Islet precursor cell (in vitro differentiated cells): ENCODE measurements around the gene PTPN7.
A peak's percentile ranks its signal among the peaks of the same experiment; 100 is the strongest.
"Not testable (repeated sequence)": the region's sequence is repeated elsewhere in the genome, so short reads cannot be mapped to it uniquely, and the experiment has no call there.

ENCODE experiments used
- DNase-seq: peaks from one replicate; pipeline ENCODE4 v3.0.0-alpha.2; 2018

Gene PTPN7

DNA sequence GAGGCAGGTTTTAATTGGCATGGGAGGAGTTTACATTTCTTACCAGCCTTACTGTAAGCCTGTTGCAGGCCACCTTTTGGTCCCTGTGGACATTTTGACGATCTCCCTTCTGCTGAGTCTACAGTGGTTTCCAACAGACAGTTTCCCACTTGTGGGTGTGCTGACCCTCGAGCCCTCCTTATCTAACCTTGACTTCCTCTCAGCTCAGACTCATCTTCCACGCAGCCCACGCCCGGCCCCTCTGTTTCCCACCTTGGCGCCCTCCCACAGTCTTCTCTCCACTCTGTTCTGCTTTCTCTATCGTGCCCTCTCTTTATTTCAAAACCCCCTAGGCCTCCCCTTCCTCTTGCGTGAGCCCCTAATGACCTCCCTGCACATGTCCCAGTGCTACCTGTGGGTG, 9.8 kb downstream of the PTPN7 start:
- no peak for DNase-seq

DNA sequence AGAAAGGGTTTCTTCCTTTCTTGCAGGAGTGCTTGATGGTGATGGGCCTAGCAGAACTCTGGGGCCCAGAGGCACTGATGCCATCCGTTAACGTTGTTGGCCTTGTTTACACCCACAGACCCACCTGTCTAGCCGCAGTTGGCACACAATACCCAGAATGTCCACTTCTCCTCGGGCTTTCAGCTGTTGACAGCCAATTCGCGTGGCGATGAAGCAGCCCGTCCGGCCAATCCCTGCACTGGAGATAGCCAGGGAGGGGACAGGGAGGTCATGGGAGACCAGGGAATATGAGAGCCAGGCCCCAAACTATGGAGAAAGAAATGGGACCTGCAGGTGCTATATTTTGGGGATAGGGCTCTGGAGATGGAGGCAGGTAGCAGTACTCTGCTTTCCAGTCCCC, 10.2 kb downstream of the PTPN7 start:
- DNase-seq, result no peak

DNA sequence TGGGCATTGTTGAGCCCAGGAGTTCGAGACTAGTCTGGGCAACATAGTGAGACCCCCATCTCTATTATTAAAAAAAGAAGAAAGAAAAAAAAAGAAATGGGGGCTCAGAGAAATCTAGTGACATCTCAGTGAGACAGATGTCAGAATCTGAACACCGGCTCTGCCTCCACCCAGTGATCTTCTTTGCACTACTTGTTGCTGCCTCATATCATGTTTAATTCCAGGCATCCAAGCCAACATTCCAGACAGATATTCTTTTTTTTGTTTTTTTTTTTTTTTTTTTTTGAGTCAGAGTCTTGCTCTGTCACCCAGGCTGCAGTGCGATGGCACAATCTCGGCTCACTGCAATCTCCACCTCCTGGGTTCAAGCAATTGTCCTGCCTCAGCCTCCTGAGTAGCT, 10.8 kb downstream of the PTPN7 start:
- no peak for DNase-seq

DNA sequence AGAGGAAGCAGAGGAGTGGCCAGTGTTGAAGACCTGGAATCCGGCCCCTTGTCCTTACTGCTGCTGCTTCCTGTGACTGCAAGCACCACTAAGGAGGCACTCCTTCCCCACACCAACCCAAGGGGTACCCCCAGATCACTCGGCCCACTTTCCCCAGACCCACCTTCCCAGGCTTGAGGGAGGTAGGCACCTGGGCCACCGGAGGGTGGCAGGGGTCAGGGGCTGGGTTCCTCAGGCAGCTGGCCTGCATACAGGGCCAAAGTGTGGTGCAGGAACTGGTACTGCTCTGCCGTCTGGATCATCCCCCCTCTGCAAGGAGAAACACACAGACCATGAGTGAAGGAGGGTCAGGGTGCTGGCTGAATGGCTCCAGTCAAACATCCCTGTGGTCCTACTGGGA, 12.0 kb downstream of the PTPN7 start:
- DNase-seq, result no peak

DNA sequence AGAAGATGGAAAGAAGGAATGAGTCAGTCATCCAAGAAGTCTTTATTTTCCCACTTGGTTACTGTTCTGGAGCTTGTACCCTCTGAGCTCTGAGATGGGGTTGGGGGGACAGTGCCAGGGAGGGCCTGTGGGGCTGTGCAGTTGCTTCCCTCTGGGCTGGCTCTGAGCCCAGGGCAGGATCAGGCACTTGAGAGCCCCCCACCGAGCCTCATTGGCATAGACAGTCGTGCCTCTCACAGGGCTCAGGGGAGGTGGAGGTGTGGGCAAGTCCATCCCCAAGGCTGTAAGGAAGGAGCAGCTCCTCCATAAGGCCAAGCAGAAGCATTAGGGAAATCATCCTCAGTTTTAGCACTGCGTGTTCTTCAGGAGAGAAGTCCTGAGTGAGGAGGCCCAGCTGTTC, 13.4 kb downstream of the PTPN7 start:
- no peak for DNase-seq

DNA sequence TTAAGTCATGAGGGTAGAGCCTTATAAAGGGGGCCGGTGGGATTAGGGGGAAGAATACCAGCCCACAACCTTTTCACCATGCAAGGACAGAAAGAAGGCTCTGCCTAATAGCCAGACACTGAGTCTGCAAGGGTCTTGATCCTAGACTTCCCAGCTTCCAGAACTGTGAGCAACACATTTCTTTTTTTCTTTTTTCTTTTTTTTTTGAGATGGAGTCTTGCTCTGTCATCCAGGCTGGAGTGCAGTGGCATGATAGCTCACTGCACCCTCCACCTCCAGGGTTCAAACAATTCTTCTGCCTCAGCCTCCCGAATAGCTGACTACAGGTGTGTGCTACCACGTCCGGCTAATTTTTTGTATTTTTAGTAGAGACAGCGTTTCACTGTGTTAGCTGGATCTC, 14.1 kb downstream of the PTPN7 start:
- no peak for DNase-seq

DNA sequence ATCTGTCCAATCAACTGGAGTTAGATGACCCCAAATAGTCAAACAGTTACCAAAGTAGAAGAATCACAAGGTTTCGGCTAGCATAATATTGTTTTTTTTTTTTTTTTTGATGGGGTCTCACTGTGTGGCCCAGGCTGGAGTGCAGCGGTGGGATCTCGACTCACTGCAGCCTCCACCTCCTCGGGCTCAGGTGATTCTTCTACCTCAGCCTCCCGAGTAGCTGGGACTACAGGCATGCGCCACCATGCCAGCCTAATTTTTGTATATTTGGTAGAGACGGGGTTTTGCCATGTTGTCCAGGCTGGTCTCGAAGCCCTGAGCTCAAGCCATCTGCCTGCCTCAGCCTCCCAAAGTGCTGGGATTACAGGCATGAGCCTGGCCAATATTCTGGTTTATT, 14.7 kb downstream of the PTPN7 start:
- not testable (repeated sequence) for DNase-seq

DNA sequence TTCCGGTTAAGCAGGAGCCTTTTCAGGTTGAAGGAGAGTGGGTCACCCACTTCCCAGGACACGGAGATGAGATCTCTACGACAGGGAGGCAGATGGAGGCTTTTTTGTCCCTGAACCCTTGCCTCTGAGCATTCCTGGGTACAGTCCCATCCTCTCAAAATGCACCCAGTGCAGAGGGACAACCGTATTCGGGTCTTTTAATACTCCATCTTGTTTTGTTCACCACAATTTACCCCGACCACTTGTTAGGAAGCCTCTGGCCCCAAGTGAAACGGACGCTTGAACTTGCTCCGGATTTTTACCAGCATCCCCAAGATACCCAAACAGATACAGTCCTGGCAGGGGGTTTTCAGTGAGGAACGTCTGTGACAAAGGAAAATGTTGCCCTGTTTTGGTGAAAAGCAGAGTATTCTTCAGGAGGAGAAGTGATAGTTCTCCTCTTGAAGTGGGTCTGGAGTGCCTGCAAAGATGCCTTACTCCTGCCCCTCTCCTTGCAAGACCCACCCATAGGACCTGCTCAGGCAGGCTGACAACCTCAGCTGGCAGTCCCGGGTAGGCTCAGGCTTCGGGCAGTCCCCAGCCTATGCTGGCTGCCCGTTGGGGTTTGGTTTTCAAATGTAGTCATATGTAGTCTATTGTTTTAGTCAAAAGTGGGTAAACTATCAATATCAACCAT, 15.2 kb downstream of the PTPN7 start:
- peak; percentile 53 for DNase-seq

DNA sequence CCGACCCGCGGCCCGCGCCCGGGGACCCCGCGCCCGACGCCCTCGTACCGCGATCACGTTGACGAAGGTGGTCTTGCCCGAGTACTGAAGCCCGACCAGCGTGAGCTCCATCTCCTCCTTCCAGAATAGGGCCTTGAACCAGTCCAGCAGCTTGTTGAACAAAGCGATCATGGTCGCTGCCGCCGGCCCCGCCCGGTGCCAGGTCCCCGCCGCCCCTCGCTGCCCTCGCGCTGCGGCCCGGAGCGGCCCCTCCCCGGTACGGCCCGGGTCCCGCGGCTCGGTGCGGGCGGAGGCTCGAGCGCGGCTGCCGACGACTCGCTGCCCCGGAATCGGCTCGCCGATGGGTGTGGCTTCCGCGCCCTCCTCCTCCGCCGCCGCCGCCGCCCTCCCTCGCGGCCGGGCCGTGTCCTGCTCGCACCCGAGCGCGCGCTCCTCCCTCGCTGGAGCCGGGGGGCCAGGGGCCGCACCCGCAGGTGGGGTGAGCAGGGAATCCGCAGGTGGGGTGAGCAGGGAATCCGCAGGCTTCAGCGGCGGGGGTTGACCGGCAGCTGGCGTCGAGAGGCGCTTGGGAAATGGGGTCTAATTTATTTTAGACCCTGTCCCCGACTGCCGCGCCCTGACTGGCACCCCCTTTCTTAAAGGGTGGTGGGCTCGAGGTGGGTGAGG, 15.9 kb downstream of the PTPN7 start, which contains the start of gene ARL8A:
TSS of gene ARL8A (minus strand) at position 336 of the 666 bp plus-strand sequence. CDS start at position 171, 165 bp downstream.
- DNase-seq, result peak; percentile 76

DNA sequence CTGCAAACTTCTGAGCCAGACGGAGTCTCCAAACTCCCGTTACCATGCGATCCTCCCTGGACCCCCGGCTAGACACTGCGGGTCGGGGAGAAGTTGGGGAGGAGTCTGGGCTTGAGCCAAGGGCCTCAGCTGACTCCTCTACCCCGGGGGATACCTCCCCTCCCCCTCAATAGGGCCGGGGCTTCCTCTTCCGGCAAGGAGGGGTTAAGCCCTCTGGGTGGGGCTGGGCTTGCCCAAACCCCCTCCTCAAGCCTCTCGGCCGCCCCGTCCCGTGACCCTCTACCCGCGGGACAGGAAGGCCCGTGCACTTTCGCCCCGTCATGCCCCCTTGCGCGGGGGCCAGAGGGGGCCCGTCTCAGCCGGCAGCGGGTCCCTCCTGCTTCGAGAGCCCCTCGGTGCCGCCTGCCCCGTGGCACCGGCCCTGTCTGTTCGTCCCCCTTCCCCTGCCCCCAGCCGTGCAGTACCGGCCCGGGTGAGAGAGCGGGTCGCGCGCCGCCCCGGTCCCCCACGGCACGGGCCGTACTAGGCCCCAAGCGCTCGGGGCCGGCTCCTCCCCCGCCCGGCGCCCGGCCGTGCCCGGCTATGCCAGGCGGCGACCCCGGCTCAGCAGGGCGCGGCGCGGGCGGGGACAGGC, 16.5 kb downstream of the PTPN7 start:
- no peak for DNase-seq

DNA sequence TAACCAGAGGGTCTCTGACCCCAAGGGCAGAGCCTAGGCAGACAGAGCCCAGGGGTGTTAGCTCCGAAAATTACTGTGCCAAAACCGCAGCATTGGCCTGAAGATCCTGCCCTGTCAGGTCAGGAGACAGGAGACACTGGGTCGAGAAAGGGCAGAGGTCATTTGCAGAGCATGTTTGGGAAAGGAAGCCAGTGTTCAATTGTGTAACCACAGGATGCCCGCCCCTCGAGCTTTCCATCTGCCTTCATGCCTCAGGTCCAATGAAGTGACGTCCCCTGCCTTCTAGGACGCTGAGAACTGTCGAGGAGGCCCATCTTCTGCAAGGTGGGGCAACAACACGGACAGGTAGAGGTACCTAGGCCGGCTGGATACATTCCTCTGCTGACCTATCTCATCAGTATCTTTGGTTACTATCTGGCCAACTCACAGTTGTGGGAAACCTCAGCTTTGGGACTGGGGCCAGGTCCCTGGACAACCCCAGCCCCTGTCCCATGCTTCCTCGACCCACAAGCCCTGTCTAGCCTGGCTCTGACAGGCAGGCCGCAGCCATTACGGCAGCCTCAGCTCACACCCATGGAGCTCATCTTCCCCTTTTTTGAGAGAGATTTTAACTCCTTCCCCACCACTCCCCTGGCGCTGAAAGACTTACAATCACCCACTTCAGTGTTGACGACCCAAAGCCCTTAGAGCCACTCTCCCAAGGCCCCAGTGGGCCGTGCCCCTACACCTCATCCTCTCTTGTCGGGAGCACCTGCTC, 17.2 kb downstream of the PTPN7 start:
- DNase-seq, result no peak

DNA sequence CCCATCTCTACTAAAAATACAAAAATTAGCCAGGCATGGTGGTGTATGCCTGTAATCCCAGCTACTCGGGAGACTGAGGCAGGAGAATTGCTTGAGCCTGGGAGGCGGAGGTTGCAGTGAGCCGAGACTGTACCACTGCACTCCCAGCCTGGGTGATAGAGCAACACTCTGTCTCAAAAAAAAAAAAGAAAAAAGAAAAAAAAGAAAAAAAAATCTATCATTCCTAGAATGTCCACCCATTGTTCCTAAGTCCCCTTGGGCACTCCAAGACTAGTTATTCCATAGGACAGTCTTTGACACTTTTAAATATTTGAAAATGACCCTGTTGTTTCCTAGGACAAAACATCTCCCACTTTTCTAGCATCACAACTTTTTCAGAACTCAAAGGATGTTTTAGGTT, 18.9 kb downstream of the PTPN7 start:
- DNase-seq, result not testable (repeated sequence)

DNA sequence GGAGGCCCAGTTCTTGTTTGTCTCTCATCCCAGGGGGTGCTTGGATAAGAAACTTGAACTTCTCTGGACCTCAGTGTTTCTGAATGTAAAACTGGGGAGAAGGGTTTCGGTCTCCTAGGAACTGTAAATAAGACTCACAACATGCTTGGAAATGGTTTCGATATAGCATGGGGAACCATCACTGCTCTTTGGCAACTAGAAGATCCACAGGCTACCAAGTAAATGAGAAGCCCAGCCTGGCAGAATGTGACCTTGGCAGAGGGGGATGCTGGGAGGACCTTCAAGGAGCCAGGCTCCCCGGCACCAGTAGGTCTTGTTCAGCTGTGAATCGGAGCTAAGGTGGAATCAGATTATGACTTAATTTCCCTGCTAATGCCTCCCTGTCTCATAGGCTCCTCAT, 19.6 kb downstream of the PTPN7 start:
- no peak for DNase-seq

DNA sequence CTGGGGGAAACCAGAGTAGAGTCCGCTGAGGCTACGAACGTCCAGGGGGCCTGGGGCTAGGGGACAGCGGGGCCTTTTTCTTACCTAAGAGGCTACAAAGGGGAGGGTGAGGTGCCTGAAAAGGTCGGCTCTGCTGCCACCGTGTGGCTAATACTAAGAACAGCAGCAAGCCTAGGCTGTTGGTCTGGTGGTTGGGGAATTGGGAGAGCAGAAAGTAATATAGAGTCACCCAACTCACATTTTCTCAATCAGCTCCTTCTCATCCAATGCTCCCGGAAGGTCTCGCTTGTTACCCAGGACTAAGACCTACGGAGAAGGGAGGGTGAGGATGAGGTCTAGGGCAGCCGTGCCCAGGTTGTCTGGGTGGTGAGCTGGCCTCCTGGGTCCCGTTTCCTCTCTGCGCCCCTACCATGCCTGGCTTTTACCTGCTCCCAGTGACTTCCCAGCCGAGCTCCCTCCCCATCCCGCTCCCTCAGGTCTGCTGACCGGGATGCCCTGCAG, 25.1 kb downstream of the PTPN7 start:
- DNase-seq, result peak; percentile 79

DNA sequence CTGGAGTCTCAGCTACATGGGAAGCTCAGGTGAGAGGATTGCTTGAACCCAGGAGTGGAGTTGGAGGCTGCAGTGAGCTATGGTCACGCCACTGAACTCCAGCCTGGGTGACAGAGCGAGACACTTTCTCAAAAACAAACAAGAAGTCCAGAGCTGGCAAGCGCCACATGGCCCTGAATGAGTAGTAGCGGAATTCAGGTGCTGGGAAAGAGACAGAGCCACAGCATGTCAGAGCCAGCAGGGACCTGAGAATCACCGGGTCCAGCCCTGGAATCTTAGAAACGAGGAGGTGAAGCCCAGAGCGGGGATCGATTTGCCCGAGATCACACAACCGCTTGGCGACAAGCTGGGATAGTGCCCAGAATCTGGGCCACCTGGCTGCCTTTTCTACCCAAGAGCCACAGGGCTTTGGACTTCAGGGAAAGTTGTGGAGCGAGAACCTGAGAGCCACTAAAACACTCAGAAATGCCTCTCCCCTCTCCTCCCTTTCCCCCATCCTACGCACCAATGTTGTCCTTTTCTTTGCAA, 25.7 kb downstream of the PTPN7 start:
- DNase-seq, result no peak

DNA sequence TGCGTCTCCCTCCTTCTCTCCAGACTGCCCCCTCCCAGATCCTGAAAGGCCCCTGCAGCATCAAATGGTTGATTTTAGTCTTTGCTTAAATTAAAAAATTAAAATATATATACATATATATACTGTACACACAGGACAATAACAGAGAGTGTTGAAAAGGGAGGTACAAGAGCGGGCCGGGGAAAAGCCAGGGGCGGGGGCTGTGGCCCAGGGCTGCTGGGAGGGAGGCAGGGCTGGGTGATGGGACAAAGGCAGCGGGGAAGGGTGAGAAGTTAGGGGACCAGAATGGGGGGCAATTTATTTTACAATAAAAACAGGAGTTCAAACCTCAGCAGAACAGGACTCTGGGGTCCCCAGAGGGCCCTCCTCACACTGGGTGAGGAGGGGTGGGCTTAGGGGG, 26.4 kb downstream of the PTPN7 start:
- DNase-seq, result no peak

DNA sequence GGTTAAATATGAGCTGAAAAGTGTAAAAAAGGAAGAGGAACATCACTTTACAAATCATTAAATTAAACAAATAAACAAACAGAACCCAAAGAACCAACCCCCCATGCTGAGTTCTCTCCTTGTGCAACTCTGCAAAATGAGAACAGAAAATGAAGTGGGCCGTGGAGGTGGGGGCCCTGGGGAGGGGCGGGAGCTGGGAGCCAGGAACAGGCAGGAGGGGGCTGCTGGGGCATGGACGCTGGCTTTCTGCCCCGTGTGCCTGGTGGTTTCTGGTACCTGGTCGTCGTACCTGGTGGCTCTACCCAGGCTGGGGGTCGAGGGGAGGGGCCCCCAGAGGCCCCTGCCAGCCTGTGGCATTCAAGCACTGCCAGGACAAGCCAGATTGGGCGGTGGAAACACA, 26.9 kb downstream of the PTPN7 start:
- no peak for DNase-seq

DNA sequence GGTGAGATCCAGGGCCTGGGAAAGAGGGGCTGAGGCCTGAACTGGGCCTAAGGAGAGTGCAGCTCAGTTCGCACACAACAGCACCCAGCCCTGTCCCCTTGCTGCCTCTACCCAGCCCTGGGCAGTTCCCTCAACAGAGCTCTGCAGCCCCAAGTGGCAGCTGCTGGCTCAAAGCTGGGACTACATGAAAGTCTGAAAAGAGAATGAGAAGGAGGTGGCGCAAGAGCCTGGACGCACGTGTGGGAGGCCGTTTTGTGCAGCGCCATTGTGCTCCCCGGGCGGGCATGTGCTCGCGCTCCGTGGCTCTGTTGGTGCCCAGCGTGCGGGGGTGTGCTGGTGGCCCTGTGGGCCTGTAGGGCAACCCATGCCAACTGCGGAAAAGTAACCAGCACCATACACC, 27.4 kb downstream of the PTPN7 start:
- no peak for DNase-seq

DNA sequence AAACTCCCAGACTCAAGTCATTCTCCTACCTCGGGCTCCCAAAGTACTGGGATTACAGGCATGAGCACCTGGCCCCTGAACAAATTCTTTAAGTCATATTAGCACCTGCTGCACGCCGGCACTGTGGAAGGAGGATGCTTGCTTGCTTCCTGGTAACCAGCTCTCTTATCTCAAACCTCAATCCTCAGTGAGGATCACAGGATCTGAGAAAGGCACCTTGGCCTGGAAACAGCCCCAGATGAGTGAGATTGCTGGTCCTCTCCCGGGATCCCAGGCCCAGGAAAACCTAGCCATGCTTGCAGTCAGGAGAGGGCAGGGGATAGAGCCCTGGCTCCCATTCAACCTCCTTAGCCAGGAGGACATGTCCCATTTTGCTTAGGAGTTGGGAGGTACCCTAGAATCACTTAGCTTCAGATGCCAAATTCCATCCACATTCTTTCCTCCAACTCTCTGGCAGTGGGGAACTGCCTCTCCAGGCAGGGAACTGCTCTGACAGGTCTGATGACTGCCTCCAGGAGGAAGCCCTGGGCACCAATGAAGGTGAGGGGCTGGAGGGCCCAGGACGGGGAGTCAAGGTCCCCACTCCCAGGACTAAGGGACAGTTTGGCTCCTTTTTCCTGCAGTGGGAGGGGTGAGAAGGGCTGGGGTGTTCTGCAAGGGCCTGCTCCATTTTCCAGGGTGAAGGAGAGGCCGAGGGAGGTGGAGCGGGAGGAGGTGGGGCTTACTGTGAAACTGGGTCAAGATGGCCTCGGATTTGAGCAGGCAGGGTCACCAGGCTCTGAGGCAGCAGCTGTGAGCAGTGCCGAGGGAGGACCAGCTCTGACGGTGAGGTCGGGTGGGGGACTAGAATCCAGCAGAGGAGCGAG, 28.2 kb downstream of the PTPN7 start:
- DNase-seq, result peak; percentile 72

DNA sequence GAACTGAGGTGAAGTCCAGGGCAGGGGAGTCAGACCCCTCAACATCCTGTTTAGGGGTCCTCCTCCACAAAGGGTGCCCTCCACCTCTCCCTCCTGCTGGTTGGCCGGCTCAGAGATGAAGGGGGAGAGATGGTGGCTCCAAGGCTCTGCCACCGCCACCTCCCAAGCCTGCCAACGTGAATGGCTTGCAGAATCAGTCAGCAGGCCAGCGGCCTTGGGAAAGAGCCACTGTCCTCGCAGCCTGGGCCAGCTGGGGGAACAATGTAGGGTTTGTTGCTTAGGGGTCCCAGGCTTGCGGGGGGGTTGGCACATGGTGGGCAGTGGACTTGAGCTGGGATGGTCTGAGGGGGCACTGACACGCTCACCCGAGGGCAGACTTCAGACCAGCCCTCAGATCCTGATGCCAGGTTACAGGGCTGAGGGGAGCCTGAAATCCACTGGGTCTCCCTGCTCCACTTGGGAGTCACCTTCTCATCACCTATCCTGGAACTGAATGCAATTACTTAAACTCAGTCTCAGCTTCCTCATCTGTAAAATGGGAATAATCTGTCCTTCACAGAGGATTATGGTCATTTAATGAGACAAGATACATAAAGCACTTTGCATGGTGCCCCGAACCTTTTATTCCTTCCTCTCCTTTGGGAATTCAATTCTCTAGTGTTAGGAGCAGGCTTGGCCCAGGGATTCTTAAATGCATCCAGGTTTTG, 29.4 kb downstream of the PTPN7 start:
- no peak for DNase-seq

DNA sequence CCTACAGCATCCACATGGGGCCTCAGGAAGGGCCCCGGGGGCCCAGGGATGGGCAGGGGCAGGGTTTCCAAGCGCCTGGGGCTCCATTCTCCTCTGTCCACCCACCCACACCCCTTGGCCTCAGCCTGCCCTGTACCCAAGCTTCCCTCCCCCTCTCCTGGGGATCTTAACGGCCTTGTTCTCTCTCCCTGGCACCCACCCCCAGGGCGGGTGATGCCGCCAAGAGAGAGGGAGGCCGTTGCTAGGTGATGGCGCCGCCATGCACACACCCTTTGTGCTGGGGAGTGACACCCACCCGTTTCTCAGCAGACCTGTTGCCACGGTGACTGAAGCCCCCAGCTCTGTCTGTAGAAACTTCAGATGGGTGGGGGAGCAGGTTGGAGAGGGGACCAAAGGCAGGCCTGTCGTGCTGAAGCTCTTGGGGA, 30.1 kb downstream of the PTPN7 start:
- DNase-seq, result no peak
